GM23338 (cell line): Measurements from ENCODE around the gene SPP1. TPM values are rescaled to one million over a fixed set of nuclear protein-coding genes. Genes with fewer than 3 reads are reported as not detected.

Experiments
- ATAC-seq: fragments of 200-7000 bp; cut with Tn5 transposase; 3 replicates; pipeline ENCODE4 v1.9.1; 2020
- DNase-seq: peaks from one replicate; pipeline ENCODE4 v3.0.0-alpha.2; 2015; ENCODE audit warnings: low spot score
- H2AFZ ChIP-seq: fragments of 200-600 bp; sonication (generic); 2 replicates; pipeline ENCODE4 v1.8.0; 2016; ENCODE audit warnings: antibody characterized with exemption, mild to moderate bottlenecking, moderate library complexity
- H3F3A ChIP-seq: fragments of 200-600 bp; sonication (generic); replicated peaks from 2 replicates; pipeline ENCODE4 v1.8.0; 2017; ENCODE audit warnings: antibody characterized with exemption, mixed run types, low read depth
- H3K27ac ChIP-seq: fragments of 200-600 bp; sonication (generic); 2 replicates; pipeline ENCODE4 v1.6.1; 2016; ENCODE audit warnings: low read depth
- H3K27me3 ChIP-seq: fragments of 200-600 bp; sonication (generic); 2 replicates; pipeline ENCODE4 v1.8.0; 2016; ENCODE audit warnings: mild to moderate bottlenecking, mixed run types, moderate library complexity; ENCODE audit not compliant: insufficient read depth
- H3K36me3 ChIP-seq: fragments of 200-600 bp; sonication (generic); 2 replicates; pipeline ENCODE4 v1.8.0; 2016; ENCODE audit warnings: mild to moderate bottlenecking; ENCODE audit not compliant: insufficient read depth
- H3K4me1 ChIP-seq: fragments of 200-600 bp; sonication (generic); 2 replicates; pipeline ENCODE4 v1.8.0; 2016; ENCODE audit warnings: mild to moderate bottlenecking, moderate library complexity; ENCODE audit not compliant: insufficient read depth
- H3K4me2 ChIP-seq: fragments of 200-600 bp; sonication (generic); 2 replicates; pipeline ENCODE4 v1.7.1; 2017; ENCODE audit warnings: mixed run types
- H3K4me3 ChIP-seq: fragments of 200-600 bp; sonication (generic); 2 replicates; pipeline ENCODE4 v1.6.1; 2016; ENCODE audit warnings: mixed run types
- H3K79me2 ChIP-seq: fragments of 200-600 bp; sonication (generic); replicated peaks from 2 replicates; pipeline ENCODE4 v1.8.0; 2017; ENCODE audit warnings: mild to moderate bottlenecking; ENCODE audit not compliant: insufficient read depth
- H3K9me2 ChIP-seq: fragments of 200-600 bp; sonication (generic); 2 replicates; pipeline ENCODE4 v1.8.0; 2017; ENCODE audit not compliant: insufficient read depth
- H4K20me1 ChIP-seq: fragments of 200-600 bp; sonication (generic); replicated peaks from 2 replicates; pipeline ENCODE4 v1.8.0; 2017; ENCODE audit warnings: mild to moderate bottlenecking; ENCODE audit not compliant: insufficient read depth
- H3K27ac Mint-ChIP-seq: 2 replicates; pipeline ENCODE4 v1.8.0; 2020; ENCODE audit warnings: inconsistent platforms, mild to moderate bottlenecking, moderate library complexity, mixed read lengths
- H3K27me3 Mint-ChIP-seq: 3 replicates; pipeline ENCODE4 v1.8.0; 2022; ENCODE audit warnings: low read depth, mild to moderate bottlenecking, moderate library complexity, mixed read lengths, inconsistent platforms; ENCODE audit not compliant: insufficient read depth, poor library complexity
- H3K36me3 Mint-ChIP-seq: 3 replicates; pipeline ENCODE4 v1.8.0; 2021; ENCODE audit warnings: low read depth, mild to moderate bottlenecking, inconsistent platforms, moderate library complexity, mixed read lengths
- H3K4me1 Mint-ChIP-seq: 3 replicates; pipeline ENCODE4 v1.8.0; 2020; ENCODE audit warnings: mild to moderate bottlenecking, inconsistent platforms, mixed read lengths
- H3K4me3 Mint-ChIP-seq: 3 replicates; pipeline ENCODE4 v1.8.0; 2021; ENCODE audit warnings: moderate library complexity, mild to moderate bottlenecking, inconsistent platforms, mixed read lengths
- H3K9me3 Mint-ChIP-seq: 3 replicates; pipeline ENCODE4 v1.8.0; 2020; ENCODE audit warnings: moderate library complexity, mild to moderate bottlenecking, inconsistent platforms, mixed read lengths
- CREB1 ChIP-seq: fragments of 250-450 bp; sonication (Bioruptor Pico); IDR thresholded peaks from 2 replicates; pipeline ENCODE4 v1.5.0; 2020; ENCODE audit warnings: low read depth, mild to moderate bottlenecking, moderate library complexity
- CTCF ChIP-seq, 2 experiments: fragments of 200-600 bp in 1 of 2; sonication (generic) in 1 of 2; conservative IDR thresholded peaks; 2 replicates each; pipeline versions ENCODE4 v1.5.1 to v1.6.1; 2016 to 2017; ENCODE audit warnings: antibody characterized with exemption in 2 of 2, low read depth in 2 of 2, mild to moderate bottlenecking in 2 of 2, moderate library complexity in 1 of 2
- ETS1 ChIP-seq: IDR thresholded peaks from 2 replicates; pipeline ENCODE4 v1.6.1; 2016; ENCODE audit warnings: antibody characterized with exemption
- EZH2phosphoT487 ChIP-seq: fragments of 200-600 bp; sonication (generic); IDR thresholded peaks from one replicate; pipeline ENCODE4 v1.8.1; 2018; ENCODE audit warnings: antibody characterized with exemption; ENCODE audit not compliant: unreplicated experiment
- POLR2AphosphoS5 ChIP-seq: IDR thresholded peaks from 2 replicates; pipeline ENCODE4 v1.6.1; 2016; ENCODE audit warnings: antibody characterized with exemption, low read depth
- STAT1 ChIP-seq: IDR thresholded peaks from one replicate; pipeline ENCODE4 v1.6.1; 2016; ENCODE audit warnings: antibody characterized with exemption; ENCODE audit not compliant: unreplicated experiment
- ZNF114 ChIP-seq: fragments of 250-450 bp; sonication (Bioruptor Pico); IDR thresholded peaks from 2 replicates; pipeline ENCODE4 v1.5.0; 2020; ENCODE audit warnings: mild to moderate bottlenecking, moderate library complexity
- ZNF331 ChIP-seq: fragments of 250-450 bp; sonication (Bioruptor Pico); IDR thresholded peaks from 2 replicates; pipeline ENCODE4 v1.5.0; 2020; ENCODE audit warnings: low read depth, mild to moderate bottlenecking, moderate library complexity
- ZNF462 ChIP-seq: fragments of 250-450 bp; sonication (Bioruptor Pico); IDR thresholded peaks from 2 replicates; pipeline ENCODE4 v1.5.0; 2020; ENCODE audit warnings: mild to moderate bottlenecking, moderate library complexity
- polyA plus RNA-seq: library from polyadenylated mRNA; unstranded; fragments of >200 nt; fragmentation: Nextera tagmentation; extraction: Ambion mirVana; gene quantifications from 2 replicates; pipeline ENCODE4 v1.2.1, GENCODE V29; 2016
- total RNA-seq: library from RNA; depleted of rRNA; stranded (reverse); fragments of >200 nt; shearing (Covaris generic); gene quantifications from 2 replicates; pipeline ENCODE4 v1.2.3, GENCODE V29; 2014

Gene SPP1
- total and polyA plus RNA-seq, 2 experiments from 2014 or later: 41.3 to 51.3 TPM

GRCh38 chr4:87967193-87967592 is 8.3 kb upstream of the SPP1 start (continued):
- no peak for TF ChIP-seq ZNF462
- TF ChIP-seq CREB1 (CRISPR knock-in tag): no peak
- TF ChIP-seq ZNF114 (CRISPR knock-in tag): no peak
- TF ChIP-seq ZNF331 (CRISPR knock-in tag): no peak
- TF ChIP-seq STAT1: no peak
- no peak for TF ChIP-seq EZH2phosphoT487
- no peak for TF ChIP-seq POLR2AphosphoS5
- TF ChIP-seq CTCF (conservative IDR thresholded peaks at IDR 0.05; ENCODE audit: low read depth in 2 of 2): no peak

- peaks cover 24% of the 10 kb centered on the region for H3K4me1 Mint-ChIP-seq
- peaks cover 22% of the 10 kb centered on the region for H3K4me1 ChIP-seq
- H3K36me3 Mint-ChIP-seq: no peaks in the 10 kb centered on the region
- H3K9me2 ChIP-seq: no peaks in the 10 kb centered on the region
- H3K27me3 ChIP-seq: no peaks in the 10 kb centered on the region
- H3F3A ChIP-seq: no peaks in the 10 kb centered on the region
- no peak overlapping the region for H3K27ac ChIP-seq
- no peaks in the 10 kb centered on the region for H3K27me3 Mint-ChIP-seq
- no peaks in the 10 kb centered on the region for H4K20me1 ChIP-seq
- no peak overlapping the region for H2AFZ ChIP-seq
- H3K4me3 ChIP-seq: no peak overlapping the region
- DNase-seq (no peak), ATAC-seq (no peak)
- no peak overlapping the region for H3K4me3 Mint-ChIP-seq
- no peaks in the 10 kb centered on the region for H3K36me3 ChIP-seq
- peaks cover 2% of the 10 kb centered on the region; the same call in 1 of the 3 replicates for H3K9me3 Mint-ChIP-seq
- H3K27ac Mint-ChIP-seq: no peak overlapping the region
- TF ChIP-seq ZNF331 (CRISPR knock-in tag): no peak
- TF ChIP-seq ETS1: no peak
- no peaks in the 10 kb centered on the region for H3K79me2 ChIP-seq
- H3K4me2 ChIP-seq: no peak overlapping the region
Measured at GRCh38 chr4:87970121-87970520, 5.4 kb upstream of the SPP1 start.
